HG03039 (cell line): ENCODE data around the gene RHBDF1.

ENCODE experiments used
- ATAC-seq: cut with Tn5 transposase; IDR thresholded peaks from one replicate; pipeline ENCODE4 v1.9.1; 2021; ENCODE audit warnings: mild to moderate bottlenecking, moderate library complexity; ENCODE audit not compliant: unreplicated experiment

RHBDF1 gene, protein sequence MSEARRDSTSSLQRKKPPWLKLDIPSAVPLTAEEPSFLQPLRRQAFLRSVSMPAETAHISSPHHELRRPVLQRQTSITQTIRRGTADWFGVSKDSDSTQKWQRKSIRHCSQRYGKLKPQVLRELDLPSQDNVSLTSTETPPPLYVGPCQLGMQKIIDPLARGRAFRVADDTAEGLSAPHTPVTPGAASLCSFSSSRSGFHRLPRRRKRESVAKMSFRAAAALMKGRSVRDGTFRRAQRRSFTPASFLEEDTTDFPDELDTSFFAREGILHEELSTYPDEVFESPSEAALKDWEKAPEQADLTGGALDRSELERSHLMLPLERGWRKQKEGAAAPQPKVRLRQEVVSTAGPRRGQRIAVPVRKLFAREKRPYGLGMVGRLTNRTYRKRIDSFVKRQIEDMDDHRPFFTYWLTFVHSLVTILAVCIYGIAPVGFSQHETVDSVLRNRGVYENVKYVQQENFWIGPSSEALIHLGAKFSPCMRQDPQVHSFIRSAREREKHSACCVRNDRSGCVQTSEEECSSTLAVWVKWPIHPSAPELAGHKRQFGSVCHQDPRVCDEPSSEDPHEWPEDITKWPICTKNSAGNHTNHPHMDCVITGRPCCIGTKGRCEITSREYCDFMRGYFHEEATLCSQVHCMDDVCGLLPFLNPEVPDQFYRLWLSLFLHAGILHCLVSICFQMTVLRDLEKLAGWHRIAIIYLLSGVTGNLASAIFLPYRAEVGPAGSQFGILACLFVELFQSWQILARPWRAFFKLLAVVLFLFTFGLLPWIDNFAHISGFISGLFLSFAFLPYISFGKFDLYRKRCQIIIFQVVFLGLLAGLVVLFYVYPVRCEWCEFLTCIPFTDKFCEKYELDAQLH

GRCh38 chr16:72561-73548, at the start of gene RHBDF1:
Gene RHBDF1, minus strand, starts transcription at chr16:72631. Its CDS starts 7,616 bp downstream, at chr16:65015.
- no peak for ATAC-seq

DNA sequence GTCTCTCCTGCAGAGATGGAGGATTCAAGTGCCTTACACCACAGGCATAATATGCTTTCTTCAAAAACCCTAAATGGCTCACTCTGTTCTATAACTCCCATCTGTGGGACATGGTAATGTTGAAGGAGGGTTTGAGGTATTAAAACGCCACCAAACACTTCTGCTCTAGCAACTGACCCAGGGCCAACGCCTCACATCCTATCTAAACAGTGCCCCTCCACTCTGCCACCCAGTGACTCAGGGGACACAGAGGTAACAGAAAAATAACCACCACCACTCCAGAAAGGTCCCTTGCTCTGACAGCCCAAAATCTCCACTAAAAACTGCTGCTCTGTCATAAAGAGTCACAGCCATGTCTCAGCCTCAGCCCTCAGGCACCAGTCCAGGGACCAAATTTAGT, 48.3 kb upstream of the RHBDF1 start:
- ATAC-seq = no peak

DNA sequence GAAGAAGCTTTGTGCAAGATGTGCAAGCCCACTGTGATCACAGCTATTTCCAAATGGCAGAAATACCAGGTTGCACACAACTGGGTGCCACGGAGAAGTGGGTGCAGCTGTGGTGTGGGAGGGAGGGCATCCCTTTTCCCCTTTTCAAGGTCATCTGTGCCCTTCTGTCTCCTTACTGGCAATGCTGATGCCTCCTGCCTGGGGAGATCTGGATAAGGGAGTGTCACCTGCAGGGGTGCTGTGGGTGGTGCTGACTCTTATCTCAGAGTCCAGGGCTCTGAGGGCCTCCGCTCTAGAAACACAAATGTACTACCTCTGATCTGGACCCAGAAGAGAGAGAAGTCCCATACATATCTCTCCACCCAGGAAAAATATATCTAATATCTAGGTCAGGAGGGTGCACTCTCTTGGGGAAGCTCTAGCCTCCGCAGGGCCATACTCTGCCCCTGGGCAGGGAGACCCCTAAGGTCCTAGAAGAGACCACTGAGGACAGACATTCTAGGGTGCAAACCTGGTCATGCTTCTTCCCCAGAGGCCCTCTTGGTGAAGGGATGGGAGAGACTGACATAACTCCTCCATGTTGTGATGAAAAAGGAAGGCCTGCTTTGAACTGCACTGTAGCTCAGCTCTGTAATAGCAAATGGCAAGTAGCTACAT, 47.5 kb upstream of the RHBDF1 start:
- no peak for ATAC-seq

GRCh38 chr16:119295-119694, 46.9 kb upstream of the RHBDF1 start:
- no peak for ATAC-seq

DNA sequence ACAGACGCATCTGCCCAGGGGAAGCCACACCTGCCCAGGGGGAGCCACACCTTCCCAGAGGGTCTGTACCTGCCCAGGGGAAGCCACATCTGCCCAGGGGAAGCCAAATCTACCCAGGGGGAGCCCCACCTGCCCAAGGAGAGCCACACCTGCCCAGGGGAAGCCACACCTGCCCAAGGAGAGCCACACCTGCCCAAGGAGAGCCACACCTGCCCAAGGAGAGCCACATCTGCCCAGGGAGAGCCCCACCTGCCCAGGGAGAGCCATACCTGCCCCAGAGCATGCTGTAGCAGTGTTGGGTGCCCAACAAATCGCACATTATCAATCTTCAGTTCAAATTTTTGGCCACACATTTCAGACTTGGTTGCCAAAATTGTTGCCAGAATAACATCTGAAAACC, 46.4 kb upstream of the RHBDF1 start:
- no peak for ATAC-seq

DNA sequence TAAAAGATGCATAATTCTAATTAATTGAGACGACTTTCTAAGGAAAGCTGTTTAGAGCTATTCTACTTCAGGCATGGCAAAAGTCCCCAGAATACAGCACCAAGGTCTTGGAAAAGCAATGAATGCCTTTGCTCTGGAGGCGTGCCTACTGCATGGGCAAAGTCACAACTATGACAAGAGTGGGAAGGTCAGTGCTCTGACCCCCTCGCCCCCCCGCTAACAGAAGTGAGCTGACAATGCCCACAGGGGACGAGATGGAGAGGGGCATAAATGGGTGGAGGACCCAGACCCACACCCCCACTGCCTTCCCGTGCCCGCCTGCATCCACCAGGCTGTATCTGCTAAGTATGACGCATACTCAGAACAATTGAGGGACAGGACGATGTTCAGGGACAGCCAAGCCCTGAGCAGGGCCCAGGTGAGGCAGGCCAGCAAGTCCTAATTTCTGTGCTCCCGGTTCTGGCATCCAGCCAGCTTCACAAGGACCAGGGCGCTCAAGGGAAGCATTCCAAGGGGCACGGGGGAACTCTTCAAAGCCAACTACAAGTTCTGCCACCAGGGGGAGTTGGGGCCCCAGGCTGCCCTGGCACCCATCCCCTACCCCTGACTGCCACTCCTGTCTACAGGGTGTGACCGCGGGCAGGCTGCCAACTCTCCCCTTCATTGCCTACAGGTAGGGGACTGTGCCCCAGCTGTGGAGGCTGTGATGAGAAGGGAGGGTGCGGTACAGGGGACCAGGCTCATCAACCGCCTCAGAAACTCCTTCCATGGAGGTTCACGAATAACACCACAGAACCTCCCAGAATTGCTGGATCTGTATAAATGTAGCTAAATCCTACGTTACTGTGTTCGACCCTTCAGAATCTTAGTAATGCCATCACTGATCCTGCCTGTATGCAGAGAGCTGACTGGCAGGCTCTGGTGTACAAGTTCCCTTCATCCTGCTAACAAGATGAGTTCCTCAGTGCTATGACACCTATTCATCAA, 45.2 kb upstream of the RHBDF1 start:
- ATAC-seq = no peak

GRCh38 chr16:116015-116414, 43.6 kb upstream of the RHBDF1 start:
- no peak for ATAC-seq

GRCh38 chr16:114327-114726, 41.9 kb upstream of the RHBDF1 start:
- ATAC-seq = no peak

GRCh38 chr16:112153-112840, 39.9 kb upstream of the RHBDF1 start:
- ATAC-seq = no peak

GRCh38 chr16:106623-107324, 34.3 kb upstream of the RHBDF1 start:
- no peak for ATAC-seq

DNA sequence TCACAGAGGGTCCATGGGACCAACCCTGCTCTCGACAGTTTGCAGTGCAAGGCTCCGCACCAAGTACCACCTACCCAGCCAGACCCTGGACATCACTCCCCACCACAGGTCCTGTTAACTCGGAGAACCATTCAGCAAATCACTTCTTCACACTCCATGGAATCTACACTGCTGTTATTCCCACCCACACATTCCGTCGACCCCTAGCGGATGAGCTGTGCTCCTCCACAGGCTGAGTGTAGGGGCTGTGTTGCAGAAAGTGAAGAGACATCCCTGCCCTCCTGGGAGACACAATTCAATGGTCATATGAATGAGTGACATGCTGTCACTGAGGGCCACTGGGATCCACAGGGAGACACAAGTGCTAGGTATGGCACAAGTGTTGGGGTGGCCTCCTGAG, 33.1 kb upstream of the RHBDF1 start:
- no peak for ATAC-seq

- no peak for ATAC-seq
These were observed 32.5 kb upstream of the RHBDF1 start for GRCh38 chr16:104928-105327.

DNA sequence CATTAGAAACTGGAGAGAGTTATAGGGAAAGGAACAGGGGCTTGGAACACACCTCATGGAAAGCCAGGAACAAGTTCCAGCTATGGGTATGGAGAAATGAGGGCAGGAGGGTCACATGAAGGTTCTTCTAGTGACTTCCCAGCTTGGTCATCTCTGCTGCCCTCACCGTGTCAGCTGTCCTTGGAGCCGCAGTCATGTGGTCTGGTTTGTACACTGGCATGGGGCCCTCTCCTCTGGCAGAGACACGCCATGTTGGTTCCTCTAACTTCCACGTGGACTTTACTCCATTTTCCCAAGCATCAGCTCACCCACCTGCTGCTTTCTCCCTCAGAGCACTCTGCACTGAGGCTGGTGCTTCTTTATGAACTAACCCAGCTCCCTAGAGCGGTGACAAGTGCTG, 31.9 kb upstream of the RHBDF1 start:
- no peak for ATAC-seq

DNA sequence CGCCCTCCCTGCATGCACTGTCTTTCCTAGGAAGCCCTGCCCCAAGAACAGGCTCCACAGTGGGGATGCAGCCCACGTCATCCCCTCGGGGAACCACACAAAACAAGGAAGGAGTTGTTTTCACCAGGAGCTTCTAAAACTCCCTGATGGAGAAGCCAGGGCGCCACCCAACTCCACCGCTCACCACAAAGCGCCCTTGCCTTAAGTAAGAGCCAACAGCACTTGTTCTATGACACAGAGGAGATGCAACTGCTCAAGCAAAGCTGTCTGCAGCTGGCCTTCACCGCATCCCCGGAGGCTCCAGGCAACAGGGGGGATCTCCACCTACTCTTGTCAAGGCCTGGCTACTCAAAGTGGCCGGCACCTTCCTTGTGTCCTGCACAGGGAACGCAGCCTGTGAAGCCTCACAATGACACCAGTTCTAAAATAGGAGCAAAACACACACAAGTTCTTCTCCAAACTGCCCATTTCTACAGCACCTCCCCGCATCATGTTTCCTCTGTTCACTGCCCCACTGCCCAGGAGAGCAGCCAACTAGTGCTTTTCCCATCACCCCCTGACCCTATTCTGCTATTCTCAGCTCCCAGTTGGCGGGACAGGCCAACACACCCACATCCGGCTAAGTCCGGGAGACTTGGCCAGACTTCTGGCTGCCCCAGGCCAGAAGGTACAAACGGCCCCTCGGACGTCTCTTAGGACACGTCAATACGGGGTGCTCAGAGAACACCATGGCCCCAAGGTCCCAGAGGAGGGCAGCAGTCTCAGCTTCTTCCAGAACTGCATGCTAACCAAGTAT, 29.8 kb upstream of the RHBDF1 start:
- no peak for ATAC-seq

GRCh38 chr16:101586-101985, 29.2 kb upstream of the RHBDF1 start:
- no peak for ATAC-seq

DNA sequence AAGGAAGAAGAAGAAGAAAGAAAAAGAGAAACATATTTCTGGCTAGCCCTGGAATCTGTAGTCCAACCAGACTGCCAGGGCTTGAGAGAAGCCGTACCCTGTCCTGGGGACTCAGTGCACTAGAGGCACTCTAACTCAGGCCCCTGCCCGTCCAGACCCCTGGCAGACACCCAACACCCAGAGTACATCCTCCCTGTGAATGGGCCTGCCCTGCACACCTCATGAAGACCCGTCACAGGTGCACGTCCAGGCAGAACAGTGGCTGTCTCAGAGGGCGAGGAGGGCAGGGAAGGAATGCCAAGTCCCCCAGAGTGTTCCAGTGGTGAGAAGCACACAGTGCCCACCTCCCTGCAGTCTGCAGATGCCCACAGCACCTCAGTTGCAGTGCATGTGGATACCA, 28.6 kb upstream of the RHBDF1 start:
- no peak for ATAC-seq

- no peak for ATAC-seq
These were observed 25.4 kb upstream of the RHBDF1 start for GRCh38 chr16:97822-98221.
